Endothelial cell of umbilical vein (primary cell): ENCODE results near the gene ATP8B3. TPM values are rescaled to one million over a fixed set of nuclear protein-coding genes. Genes with fewer than 3 reads are reported as not detected.

Experiments
- BruUV-seq: library from RNA; stranded (reverse); fragments of 400-500 nt; replicated peaks from 2 replicates; lab custom pipeline; 2021; lab: Mats Ljungman, UMichigan
- CTCF ChIA-PET: fragments of 300-600, 350-600 bp; sonication (Branson Sonifier 250); formaldehyde crosslinking; loops from one replicate; lab custom pipeline; 2021; ENCODE audit warnings: antibody characterized with exemption, inconsistent platforms; lab: Charles Lee
- POLR2A ChIA-PET: fragments of 300-600, 350-600 bp; sonication (Branson Sonifier 250); formaldehyde crosslinking; loops from one replicate; lab custom pipeline; 2021; ENCODE audit warnings: antibody characterized with exemption, inconsistent platforms; lab: Charles Lee
- DNase-seq: peaks from one replicate; pipeline ENCODE4 v3.0.0-alpha.2; 2011; ENCODE audit warnings: low read depth, low spot score
- FAIRE-seq: peaks from 2 replicates; lab custom pipeline; 2011; peaks lifted over from hg19 to GRCh38; lab: Jason Lieb, UNC
- H2AFZ ChIP-seq: 2 replicates; pipeline ENCODE4 v1.6.0; 2012; ENCODE audit warnings: low read depth, low read length, control low read depth, inconsistent platforms
- H3K27ac ChIP-seq: 2 replicates; pipeline ENCODE4 v1.5.1; 2011; ENCODE audit warnings: low read depth, mild to moderate bottlenecking, control low read depth, low read length, moderate library complexity; ENCODE audit not compliant: insufficient read depth
- H3K27me3 ChIP-seq, 2 experiments: 2 replicates each; pipeline versions ENCODE4 v1.6.0 to v1.6.1; 2011; ENCODE audit warnings: low read length in 2 of 2, mixed read lengths in 1 of 2; ENCODE audit not compliant: control insufficient read depth in 2 of 2, insufficient read depth in 2 of 2
- H3K36me3 ChIP-seq, 2 experiments: 2 replicates in 1 of 2; 3 replicates in 1 of 2; pipeline ENCODE4 v1.5.1; 2011; ENCODE audit warnings: low read length in 2 of 2, mild to moderate bottlenecking in 1 of 2, moderate library complexity in 1 of 2; ENCODE audit not compliant: control insufficient read depth in 2 of 2, insufficient read depth in 2 of 2; ENCODE audit errors: extremely low read depth in 1 of 2
- H3K4me1 ChIP-seq: 3 replicates; pipeline ENCODE4 v1.5.1; 2011; ENCODE audit warnings: mild to moderate bottlenecking, low read length; ENCODE audit not compliant: control insufficient read depth, insufficient read depth; ENCODE audit errors: extremely low read depth
- H3K4me2 ChIP-seq: 2 replicates; pipeline ENCODE4 v1.6.1; 2011; ENCODE audit warnings: low read length, control low read depth, mixed read lengths; ENCODE audit not compliant: insufficient read depth
- H3K4me3 ChIP-seq, 3 experiments: fragments of 200-600 bp in 1 of 3; sonication (generic), shearing (Covaris generic) in 1 of 3; replicated peaks in 1 of 3; 2 replicates each; pipeline ENCODE4 v1.5.1; 2011 to 2016; ENCODE audit warnings: control low read depth in 3 of 3, low read length in 3 of 3, mild to moderate bottlenecking in 2 of 3, inconsistent platforms in 1 of 3, low read depth in 1 of 3, moderate library complexity in 1 of 3; ENCODE audit not compliant: insufficient read depth in 1 of 3
- H3K79me2 ChIP-seq: 2 replicates; pipeline ENCODE4 v1.6.0; 2012; ENCODE audit warnings: low read length, inconsistent platforms; ENCODE audit not compliant: control insufficient read depth, insufficient read depth
- H3K9ac ChIP-seq: replicated peaks from 2 replicates; pipeline ENCODE3; 2011; ENCODE audit warnings: low read length, control low read depth; ENCODE audit not compliant: insufficient read depth; ENCODE audit errors: extremely low read depth
- H3K9me1 ChIP-seq: replicated peaks from 3 replicates; pipeline ENCODE4 v1.6.0; 2011; ENCODE audit warnings: mild to moderate bottlenecking, low read length; ENCODE audit not compliant: control insufficient read depth, insufficient read depth; ENCODE audit errors: extremely low read depth
- H3K9me3 ChIP-seq: replicated peaks from 2 replicates; pipeline ENCODE4 v1.5.1; 2012; ENCODE audit warnings: low read length, inconsistent platforms; ENCODE audit not compliant: control insufficient read depth, insufficient read depth
- H4K20me1 ChIP-seq: replicated peaks from 2 replicates; pipeline ENCODE3; 2011; ENCODE audit warnings: mild to moderate bottlenecking, low read length; ENCODE audit not compliant: control insufficient read depth, insufficient read depth; ENCODE audit errors: extremely low read depth
- CTCF ChIP-seq, 2 donors: IDR thresholded peaks; 1 replicate in 1 of 2; 2 replicates in 1 of 2; pipeline ENCODE4 v1.5.1; 2011; ENCODE audit warnings: low read length in 2 of 2, mild to moderate bottlenecking in 2 of 2, moderate library complexity in 2 of 2, control low read depth in 1 of 2, inconsistent platforms in 1 of 2, low read depth in 1 of 2; ENCODE audit not compliant: insufficient read depth in 1 of 2; ENCODE audit errors: extremely low read depth in 1 of 2
- EZH2 ChIP-seq: IDR thresholded peaks from 2 replicates; pipeline ENCODE4 v1.6.1; 2012; ENCODE audit warnings: borderline replicate concordance, low read depth, mild to moderate bottlenecking, moderate library complexity, low read length, inconsistent platforms; ENCODE audit not compliant: severe bottlenecking
- FOS ChIP-seq: IDR thresholded peaks from 2 replicates; pipeline ENCODE4 v1.6.1; 2011; ENCODE audit warnings: mild to moderate bottlenecking, low read length, moderate library complexity, borderline replicate concordance; ENCODE audit not compliant: insufficient read depth
- GATA2 ChIP-seq: IDR thresholded peaks from 2 replicates; pipeline ENCODE4 v1.7.0; 2011; ENCODE audit warnings: low read depth, mild to moderate bottlenecking, moderate library complexity, mixed read lengths, low read length; ENCODE audit not compliant: insufficient read length, insufficient read depth
- JUN ChIP-seq: IDR thresholded peaks from 2 replicates; pipeline ENCODE4 v1.6.1; 2011; ENCODE audit warnings: borderline replicate concordance, low read depth; ENCODE audit not compliant: insufficient read length, insufficient read depth
- MAX ChIP-seq: IDR thresholded peaks from 2 replicates; pipeline ENCODE4 v1.6.1; 2011; ENCODE audit not compliant: insufficient read depth, insufficient read length
- MYC ChIP-seq: IDR thresholded peaks from one replicate; pipeline ENCODE4 v1.6.1; 2011; ENCODE audit warnings: mild to moderate bottlenecking, low read depth, low read length
- POLR2A ChIP-seq: IDR thresholded peaks from 2 replicates; pipeline ENCODE4 v1.6.1; 2012; ENCODE audit warnings: low read depth, mild to moderate bottlenecking, control low read depth, low read length
- POLR2AphosphoS5 ChIP-seq: IDR thresholded peaks from 2 replicates; pipeline ENCODE4 v1.6.1; 2012; ENCODE audit warnings: low read depth, mild to moderate bottlenecking, control low read depth, low read length, moderate library complexity; ENCODE audit not compliant: insufficient read depth
- dilution Hi-C: fragments of 300-500 bp; cut with MboI; formaldehyde crosslinking; loops from one replicate; pipeline ENCODE4 v1.15.0; 2019; ENCODE audit warnings: low sequenced_read_pairs; ENCODE audit not compliant: extremely low pct_ligation_motif_present
- intact Hi-C: fragments of 100-400 bp; cut with micrococcal nuclease; formaldehyde crosslinking; loops from one replicate; pipeline ENCODE4 v1.10.0; 2022
- polyA plus RNA-seq, 4 experiments: library from polyadenylated mRNA; depleted of rRNA in 3 of 4; stranded (reverse) in 3 of 4; unstranded in 1 of 4; fragments of >200 nt; gene quantifications; 2 replicates each; pipeline versions ENCODE4 v1.2.1 to v1.2.3, GENCODE V29; 2011 to 2012; ENCODE audit warnings: missing spikeins in 1 of 4
- total RNA-seq: library from RNA; stranded (reverse); gene quantifications from 2 replicates; pipeline ENCODE4 v1.2.3, GENCODE V29; 2021

Gene ATP8B3
- total and polyA plus RNA-seq, 2 donors (not counting 3 experiments of a cell fraction or from before 2014, with no cell fraction given): 1.1 to 7.3 TPM

GRCh38 chr19:1760020-1760419, 52.1 kb downstream of the ATP8B3 start:
- FAIRE-seq: no peak
- dilution Hi-C loops: no loop called here
- intact Hi-C loops: no loop called here

More at GRCh38 chr19:1760020-1760419, 52.1 kb downstream of the ATP8B3 start:
- no peaks in the 10 kb centered on the region for H3K4me1 ChIP-seq
- H3K79me2 ChIP-seq: no peaks in the 10 kb centered on the region
- no peaks in the 10 kb centered on the region for H4K20me1 ChIP-seq
- H3K9me3 ChIP-seq: no peaks in the 10 kb centered on the region
- no peak overlapping the region for H2AFZ ChIP-seq
- no peaks in the 10 kb centered on the region for H3K9me1 ChIP-seq
- TF ChIP-seq EZH2 (no peak), JUN (no peak), MAX (no peak), GATA2 (no peak), CTCF (IDR thresholded peaks at IDR 0.05; ENCODE audit: extremely low read depth in 1 of 2, insufficient read depth in 1 of 2, low read depth in 1 of 2, low read length in 2 of 2) (no peak), POLR2A (no peak), MYC (no peak), FOS (no peak), POLR2AphosphoS5 (no peak)
- no peak overlapping the region for H3K9ac ChIP-seq
- no peak overlapping the region for H3K4me3 ChIP-seq
- no peak overlapping the region for H3K4me2 ChIP-seq
- peaks cover 81 to 91% of the 10 kb centered on the region in 2 experiments for H3K27me3 ChIP-seq
- POLR2A ChIA-PET: no interaction called here
- no TSS peak for BruUV-seq
- CTCF ChIA-PET: no interaction called here
- no peaks in the 10 kb centered on the region for H3K36me3 ChIP-seq
- DNase-seq: no peak
- no peak overlapping the region for H3K27ac ChIP-seq
